Left kidney (tissue), 2 donors: ENCODE data around the gene SLC4A3. TPM values are rescaled to one million over a fixed set of nuclear protein-coding genes. Genes with fewer than 3 reads are reported as not detected.
"Not testable (repeated sequence)": the region's sequence is repeated elsewhere in the genome, so short reads cannot be mapped to it uniquely, and the experiment has no call there.

Experiments used
- DNase-seq: peaks from one replicate; pipeline ENCODE4 v3.0.0-alpha.2; 2013
- polyA plus RNA-seq: library from polyadenylated mRNA; unstranded; fragments of 120-200 nt; gene quantifications from one replicate; pipeline ENCODE4 v1.2.1, GENCODE V29; 2013; ENCODE audit not compliant: insufficient read length

SLC4A3 gene
- polyA plus RNA-seq, 1 donor: 7.9 TPM

DNA sequence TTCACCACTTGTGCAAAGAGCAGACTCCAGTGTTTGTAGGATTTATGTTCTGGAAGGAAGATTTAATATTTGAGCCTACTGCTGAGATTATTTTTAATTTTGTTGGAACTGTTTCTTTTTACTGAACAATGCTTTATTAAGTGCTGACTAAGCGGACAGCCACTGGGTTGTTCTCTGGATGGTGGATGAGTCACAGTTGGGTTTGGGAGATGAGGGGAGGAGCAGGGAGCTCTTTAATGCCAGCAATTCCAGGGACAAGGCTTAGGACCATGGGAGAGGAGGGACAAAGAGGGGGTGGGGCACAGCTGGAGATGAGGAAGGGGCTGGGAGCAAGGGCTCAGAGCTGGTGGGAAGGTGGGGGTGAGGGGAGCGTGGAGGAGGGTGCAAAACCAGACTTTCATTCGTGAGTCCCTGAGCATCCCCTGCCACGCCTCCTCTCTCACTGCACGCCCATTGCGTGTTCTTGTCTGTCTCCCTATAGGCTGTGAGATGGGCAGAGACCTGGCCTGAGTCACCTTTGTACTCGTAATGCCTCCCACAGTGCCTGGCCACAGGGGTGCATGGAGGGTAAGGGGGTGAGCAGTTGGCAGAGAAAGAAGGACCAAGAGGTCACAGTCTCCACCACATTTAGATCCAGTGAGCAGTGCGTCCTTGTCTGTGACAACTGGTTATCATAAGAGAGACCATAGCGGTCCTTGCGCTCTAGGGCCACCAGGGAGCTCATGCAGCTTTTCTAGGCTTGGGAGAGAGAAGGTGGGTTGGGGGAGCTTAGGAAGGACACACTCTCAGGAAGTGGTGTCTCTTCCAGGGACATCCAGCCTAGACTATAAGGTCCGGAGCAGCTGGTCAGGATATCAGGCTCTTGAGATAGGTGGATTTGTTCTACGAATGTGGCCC is 18.4 kb downstream of the SLC4A3 start:
- DNase-seq: no peak

DNA sequence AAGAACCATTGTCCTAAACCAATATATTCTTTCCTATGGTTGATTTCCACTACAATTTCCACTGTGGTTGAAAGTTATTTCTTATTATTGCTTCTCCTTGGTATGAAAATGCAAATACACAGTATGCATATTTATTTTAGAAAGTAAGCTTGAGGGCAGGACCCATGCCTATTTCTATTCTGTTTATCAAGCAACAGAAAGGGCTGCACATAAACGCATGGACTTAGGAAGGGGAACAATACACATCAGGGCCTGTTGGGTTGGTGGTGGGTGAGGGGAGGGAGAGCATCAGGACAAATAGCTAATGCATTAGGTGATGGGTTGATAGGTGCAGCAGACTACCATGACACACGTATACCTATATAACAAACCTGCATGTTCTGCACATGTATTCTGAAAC is 20.7 kb downstream of the SLC4A3 start:
- no peak for DNase-seq

DNA sequence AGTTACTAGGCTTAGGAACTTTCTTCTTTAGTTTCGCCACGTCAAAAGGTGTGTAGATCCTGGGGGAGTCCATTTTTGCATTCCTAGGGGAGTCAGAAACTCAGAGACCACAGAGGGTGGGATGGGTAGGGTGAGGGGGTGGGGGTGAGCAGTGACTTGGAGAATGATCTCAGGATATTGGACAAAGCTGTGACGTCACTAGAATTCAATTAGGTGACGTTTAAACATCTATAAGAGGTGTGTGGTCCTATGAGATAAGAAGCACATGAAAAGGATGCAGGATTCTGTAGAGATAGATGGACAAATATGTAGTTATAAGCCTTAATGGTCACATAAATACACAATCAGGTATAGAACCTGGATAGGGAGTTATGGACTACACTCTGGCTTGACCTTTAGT is 21.5 kb downstream of the SLC4A3 start:
- DNase-seq: no peak

DNA sequence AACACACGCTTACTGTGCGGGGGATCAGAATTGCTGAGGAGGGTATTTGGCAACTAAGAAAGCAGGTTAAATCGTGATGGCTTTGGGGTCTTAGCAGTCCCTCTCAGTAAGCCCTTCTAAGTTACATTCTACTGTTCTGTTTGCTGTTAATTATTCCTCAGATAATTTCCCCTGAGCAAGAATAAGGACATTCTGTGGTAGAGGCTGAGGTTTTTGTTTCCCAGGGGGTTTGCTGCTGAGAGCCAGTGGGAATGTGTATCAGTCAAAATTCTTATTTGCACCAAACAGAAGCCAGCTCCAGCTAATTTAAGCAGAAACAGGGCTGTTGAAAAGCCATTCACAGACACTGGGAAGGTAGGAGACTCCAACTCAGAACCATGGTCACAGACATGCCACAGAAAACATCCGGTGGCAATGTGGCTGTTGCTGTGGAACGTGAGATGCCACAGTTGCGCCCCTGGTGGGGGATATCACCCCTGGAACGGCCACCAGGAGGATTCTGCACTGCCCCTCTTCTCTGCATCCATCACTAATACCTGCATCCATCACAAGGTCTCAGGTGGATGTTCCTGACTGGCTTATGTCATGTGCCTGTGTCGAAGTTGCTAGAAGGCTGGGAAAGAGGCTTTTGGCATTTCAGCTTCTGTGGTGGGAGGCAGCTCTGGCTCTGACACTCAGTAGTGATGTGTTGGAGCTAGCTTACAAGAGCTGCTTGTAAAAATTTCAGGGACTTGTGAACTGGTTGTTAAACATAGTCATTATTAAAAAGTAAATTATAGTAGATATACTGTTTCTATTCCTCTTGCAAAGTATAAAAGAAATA is 23.2 kb downstream of the SLC4A3 start:
- no peak for DNase-seq

DNA sequence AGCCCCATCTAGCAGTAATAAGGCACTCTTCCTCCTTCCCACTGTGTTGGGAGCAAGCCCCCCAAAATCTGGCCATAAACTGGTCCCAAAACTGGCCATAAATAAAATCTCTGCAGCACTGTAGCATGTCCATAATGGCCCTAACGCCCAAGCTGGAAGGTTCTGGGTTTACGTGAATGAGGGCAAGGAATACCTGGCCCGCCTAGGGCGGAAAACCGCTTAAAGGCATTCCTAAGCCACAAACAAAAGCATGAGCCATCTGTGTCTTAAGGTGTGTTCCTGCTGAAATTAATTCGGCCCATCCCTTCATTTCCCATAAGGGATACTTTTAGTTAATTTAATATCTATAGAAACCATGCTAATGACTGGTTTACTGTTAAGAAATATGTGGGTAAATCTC is 24.2 kb downstream of the SLC4A3 start:
- not testable (repeated sequence) for DNase-seq

DNA sequence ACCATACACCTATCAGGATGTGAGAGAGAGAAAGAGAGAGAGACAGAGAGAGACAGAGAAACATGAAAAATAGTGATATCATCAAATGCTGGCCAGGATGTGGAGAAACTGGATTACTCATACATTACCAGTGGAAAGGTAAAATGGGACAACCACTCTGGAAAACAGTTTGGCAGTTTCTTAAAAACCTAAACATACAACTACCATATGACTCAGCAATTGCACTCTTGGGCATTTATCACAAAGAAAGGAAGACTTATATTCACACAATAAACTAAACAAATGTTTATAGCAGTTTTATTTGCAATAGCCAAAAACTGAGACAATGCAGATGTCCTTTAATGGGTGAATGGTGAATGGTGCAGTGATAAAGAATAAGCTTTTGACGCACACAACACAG is 29.1 kb downstream of the SLC4A3 start:
- DNase-seq: no peak

DNA sequence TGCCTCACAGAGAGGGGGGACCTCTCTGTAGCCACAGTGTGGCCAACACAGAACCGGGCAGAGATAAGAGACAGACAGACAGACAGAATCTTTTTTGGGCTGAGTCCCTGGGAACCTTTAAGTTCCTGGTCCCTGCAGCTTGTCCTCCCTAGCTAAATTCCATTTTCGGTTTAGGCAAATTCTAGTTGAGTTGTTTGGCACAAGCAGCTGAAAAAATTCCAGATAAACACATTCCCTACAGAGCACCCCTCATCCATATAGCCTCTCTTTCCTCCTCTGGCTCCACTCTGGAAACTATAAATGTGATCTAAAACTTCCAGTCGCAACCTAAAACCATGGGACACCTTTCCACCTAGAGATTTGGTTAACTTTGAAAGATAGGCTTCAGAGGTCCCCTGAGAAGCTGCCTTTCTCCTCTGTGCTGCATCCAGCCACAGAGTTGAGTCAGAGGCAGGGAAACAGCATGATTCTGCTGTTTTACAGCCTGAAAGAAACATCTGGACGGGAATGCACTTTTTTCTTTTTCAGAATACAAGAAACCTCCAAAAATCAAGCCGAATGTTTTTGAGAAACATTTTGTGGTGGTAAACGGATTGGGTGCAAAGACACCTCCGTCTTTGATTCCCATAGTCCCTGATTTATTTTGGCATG is 30.9 kb downstream of the SLC4A3 start:
- DNase-seq: no peak

DNA sequence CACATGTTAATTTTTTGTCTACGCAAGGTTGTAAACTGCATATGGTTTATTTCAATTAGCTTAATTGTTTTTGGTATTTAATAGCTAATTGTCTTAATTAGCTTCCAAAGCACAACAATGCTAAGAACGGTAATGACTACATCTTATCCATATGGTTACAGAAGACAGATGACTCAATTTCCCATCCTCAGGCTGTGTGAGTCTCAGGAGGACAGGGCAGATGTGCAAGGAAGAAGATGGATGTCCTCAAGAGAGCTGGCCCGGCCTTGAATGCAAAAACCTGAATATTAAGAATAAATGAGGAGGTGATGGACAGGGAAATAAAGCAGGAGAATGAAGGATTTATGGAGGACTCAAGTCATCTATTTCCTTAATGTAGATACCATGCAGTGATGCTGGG is 31.4 kb downstream of the SLC4A3 start:
- no peak for DNase-seq

DNA sequence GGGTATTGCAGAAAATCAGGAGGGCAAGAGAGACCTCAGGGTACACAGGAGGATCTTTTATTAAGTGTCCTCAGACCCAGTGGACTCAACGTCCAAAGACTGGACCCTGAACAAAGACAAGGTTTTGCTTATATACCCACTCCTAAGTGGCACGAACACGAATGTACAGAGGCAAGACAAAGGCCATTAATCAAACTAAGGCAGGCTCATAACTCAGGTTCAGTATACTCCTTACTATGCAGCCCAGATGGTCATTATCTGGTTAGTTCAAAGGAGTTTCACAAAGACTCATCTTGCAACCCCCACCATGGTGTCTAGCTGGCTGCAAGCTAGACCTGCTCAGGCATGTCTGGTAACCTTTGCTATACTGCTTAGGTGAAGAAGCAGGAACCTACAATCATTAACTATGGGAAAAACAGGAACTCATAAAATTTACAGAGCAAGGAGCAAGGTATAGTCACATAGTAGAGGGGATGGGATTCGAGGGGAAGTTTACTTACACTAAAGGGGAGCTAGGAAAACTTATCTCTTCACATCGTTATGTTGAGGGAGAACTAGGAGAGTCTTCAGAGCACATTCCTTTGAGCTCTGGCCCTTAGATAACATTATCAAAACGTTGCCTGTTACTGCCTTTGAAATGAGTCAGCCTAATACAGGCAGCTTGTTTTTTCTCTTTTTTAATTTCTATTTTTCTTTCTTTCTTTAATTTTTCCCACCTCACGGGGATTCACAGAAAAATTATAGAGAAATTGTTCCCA is 33.9 kb downstream of the SLC4A3 start:
- no peak for DNase-seq

DNA sequence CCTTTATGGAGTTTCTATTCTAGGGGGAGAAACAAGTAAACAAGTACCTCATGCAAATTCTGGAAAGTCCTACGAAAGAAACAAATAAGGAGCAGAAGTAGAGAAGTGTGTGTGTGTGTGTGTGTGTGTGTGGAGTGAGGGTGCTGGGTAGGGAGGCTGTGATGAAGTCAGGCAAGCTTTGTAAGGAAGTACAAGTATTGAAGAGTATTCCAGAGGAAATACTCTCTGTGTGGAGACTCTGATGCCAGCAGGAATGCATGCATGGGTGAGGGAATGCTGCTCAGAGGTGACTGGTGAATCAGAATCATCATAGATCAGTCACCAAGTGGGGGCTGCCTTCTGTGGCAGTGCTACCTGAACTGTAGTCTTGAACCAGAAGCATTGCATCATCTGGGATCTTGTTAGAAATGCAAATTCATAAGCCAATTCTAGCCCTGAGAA is 34.5 kb downstream of the SLC4A3 start:
- DNase-seq: no peak

DNA sequence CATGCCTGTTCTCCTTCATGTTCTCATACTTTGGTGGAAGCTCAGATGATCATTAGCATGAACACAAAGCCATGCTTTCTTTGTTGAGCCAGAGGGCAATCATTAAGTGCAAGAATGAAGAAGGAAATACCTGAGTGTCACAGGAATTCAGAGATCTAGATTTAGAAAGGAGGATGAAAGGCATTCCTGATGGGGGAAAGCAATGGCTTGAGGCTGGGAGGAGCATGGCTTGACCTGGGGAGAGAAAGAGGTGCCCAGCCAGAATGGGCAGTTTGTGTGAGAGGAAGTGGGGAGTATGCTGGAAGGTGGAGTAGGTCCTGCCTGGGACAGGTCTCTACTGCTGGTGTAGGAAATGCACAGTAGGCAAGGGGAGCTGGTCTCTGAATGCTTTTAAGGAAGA is 35.1 kb downstream of the SLC4A3 start:
- no peak for DNase-seq

DNA sequence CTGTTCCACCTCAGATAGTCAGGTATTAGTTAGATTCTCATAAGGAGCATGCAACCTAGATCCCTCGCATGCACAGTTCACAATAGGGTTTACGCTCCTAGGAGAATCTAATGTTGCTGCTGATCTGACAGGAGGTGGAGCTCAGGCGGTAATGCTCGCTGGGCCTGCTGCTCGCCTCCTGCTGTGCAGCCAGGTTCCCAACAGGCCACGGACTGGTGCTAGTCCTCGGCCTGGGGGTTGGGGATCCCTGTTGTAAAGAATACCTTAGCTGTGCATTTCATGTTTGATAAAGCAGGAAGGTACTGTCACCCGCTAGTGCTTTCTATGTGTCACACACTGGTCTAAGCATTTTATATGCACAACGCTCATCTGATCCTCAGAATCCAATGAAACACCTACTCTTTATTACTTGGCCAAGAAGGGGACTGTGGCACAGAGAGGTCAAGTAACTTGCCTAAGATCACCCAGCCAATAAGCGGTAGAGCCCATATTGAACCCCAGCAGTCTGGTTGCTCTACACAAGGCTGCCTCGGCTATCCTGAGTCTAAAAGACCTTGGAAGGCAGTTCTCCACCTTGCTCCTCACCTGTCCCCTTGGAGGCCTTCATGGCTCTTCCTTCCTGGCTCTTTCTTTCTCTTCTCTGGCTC is 35.8 kb downstream of the SLC4A3 start:
- no peak for DNase-seq

DNA sequence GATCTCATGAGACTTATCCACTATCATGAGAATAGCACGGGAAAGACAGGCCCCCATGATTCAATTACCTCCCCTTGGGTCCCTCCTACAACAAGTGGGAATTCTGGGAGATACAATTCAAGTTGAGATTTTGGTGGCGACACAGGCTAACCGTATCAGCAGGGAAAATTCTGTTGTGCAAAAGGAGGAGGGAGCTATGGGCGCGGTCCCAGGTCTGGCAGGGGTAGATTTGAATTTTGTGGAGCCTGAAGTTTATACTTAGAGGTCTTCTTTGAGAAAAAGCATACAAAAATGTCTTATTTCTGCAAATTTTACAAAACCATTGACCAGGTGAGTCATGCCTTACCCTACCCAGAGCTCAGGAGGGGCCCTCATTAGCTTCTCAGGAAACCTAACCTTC is 36.6 kb downstream of the SLC4A3 start:
- no peak for DNase-seq

DNA sequence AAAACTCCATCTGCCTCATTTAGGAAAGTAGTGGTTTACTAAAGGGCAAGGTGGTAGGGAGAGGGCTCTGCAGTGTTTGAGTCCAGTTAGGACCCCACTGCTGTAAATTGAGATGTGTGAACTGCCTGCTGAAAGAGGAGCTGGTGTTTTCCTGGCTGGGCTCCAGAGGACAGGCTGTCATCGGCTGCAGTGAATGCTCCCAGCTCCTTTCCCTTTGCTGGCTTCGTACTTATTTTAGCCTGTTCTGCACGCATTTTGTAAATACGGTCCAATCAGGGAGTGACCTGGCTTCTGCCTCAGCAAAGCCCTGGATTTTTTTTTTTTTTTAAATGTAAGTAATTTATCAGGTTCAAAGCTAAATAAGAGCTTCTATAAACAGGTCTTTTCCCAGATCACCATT is 37.5 kb downstream of the SLC4A3 start:
- peak; percentile 72 for DNase-seq

DNA sequence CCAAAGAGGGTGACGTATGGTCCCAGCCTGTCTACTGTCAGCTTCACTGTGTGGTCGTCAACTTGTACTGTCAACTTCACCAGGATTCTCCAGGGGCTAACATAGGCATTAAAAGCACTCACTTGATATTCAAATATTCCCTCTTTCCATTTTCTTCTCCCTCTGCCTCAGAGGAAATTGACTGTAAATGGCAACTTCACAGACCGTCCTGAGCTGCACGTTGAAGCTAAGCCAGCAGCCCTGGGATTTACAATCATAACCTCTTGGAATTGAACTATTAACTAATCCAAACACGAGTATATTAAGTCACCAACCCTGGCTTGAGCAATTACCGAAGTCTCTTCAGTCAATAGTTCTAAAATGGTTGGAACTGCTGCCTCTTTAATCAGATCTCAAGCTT is 38.5 kb downstream of the SLC4A3 start:
- no peak for DNase-seq

DNA sequence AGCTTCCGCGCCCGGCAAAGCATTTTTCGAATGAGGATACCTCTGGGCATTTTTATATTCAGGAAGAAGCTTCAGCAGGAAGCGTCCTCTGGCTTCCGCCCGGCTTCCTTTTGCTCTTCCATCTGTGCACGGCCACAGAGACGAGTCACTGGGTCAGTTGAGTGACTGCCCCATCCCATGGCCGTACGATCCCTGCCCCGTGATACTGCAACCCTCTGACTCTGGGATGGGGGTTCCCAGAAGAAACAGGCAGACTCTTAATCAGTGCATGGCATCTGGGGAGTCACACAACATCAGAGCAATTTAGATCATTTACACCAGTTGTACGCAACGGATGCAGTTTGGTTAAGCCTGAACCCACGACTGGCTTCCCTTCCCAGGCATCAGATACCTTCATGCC is 40.9 kb downstream of the SLC4A3 start:
- no peak for DNase-seq

DNA sequence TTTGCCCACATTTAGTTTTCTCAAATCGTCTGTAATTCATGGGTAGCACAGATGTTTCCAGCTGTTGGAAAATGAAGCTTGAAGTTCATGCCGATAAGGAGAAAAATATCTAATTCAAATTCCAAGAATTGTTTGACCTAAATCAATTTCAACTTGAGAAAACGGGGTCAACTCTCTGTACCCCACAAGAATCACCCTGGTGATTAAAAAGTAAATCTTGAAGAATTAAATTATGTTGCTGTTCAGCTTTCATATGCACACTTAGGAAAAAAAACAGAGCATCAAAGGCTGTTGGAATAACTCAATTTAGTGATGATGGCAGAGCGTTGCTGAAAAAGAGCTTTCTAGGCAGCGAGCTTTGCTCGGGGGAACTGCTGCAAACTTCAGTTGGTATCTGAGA is 43.0 kb downstream of the SLC4A3 start:
- no peak for DNase-seq

DNA sequence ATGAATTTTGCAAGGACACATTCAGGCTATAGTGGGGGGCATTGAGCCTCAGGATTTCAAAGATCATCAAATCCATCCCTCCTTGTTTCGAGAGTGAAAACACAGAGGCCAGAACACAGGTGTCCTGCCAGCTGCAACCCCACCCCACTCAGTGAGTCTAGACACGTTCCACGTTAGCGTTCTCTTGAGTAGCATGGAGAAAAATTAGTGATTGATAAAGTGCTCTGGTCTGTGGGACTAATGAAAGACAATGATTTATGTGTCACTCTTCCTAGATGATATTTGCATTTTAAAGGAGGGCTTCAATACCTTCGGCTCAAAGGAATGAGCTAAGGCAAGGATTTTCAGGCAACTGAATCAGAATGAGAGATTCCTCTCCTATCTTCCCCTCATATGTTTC is 43.8 kb downstream of the SLC4A3 start:
- no peak for DNase-seq

DNA sequence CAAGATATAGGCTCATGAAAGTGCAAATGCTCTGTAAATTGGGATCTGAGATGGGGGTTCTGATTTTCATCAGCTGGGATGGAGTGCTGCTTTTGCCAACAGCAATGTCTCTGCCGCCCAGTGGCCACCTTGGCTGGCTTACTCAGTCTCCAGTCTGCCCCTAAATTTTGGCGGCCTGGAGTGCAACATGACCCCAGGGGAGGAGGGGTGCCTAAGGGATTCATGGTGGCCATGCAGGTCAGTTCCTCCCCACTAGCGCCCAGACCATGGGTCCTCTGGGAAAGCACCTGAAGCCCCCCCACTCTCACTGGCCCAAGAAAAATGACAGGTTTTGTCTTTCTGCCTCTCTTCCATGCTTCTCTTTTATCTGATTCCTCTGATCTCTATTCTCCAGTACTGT is 45.0 kb downstream of the SLC4A3 start:
- DNase-seq: no peak

DNA sequence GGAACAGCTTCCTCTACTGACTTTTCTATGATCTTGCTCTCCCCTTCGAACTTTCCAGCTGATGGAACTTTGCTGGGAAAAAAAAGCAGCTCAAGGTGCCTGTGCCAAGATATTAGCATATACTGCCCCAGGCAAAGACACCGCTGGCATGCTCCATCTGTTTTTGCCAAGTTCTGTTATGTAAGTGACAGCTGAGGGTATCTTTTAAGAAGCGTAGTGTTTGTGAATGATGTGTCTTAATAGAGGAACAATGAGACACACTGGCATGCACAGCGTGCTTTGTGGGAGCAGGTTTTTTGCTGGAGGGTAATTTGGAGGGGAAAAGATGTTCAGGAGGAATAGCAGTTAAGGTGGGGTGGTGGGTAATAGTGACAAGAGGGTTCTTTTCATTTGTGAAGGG is 47.8 kb downstream of the SLC4A3 start:
- no peak for DNase-seq

DNA sequence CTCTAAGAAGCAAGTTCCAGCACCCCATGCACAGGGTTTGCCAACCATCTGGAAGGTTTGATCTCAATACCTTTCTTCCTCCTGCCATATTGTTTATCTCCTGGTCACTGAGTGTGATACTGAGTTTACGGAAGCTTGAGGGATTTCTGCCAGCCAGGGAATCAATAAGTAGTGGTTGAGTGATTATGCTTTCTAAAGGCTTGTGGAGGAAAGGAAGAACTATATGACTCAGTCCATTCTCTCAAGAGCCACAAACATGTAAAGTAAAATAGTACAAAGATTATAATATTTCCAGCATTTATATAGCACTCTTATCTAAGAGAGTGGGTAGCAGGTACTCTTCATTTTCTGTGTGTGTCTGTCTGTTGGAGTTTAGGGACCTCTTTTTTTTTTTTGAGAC is 49.2 kb downstream of the SLC4A3 start:
- DNase-seq: no peak

DNA sequence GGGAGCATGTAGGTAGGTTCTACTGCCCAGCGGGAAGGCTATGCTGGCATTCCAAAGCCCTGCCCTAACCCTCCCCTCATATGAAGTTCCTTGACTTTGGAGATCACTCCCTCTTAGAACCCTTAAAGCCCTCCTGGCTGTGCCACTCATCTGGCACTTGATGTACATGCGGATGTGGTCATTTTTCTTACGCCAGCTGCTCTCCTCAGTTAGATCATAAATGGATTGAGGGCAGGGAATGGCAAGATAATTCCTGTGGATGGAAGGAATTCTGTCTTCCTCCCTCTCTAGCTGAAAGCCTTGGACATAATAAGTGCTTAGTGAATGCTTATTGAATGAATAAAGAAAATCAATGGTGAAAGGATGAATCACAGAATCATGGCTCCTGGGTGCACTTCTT is 51.6 kb downstream of the SLC4A3 start:
- DNase-seq: no peak
